ENCODE results near the gene TMEM169. TPM values are rescaled to one million over a fixed set of nuclear protein-coding genes. Genes with fewer than 3 reads are reported as not detected.

TMEM169 gene
- total and polyA plus RNA-seq, 10 of the 15 experiments (the other 5 are each of a cell fraction or from before 2014, with no cell fraction given) = 0.23 to 3.2 (median 2.3) TPM

DNA sequence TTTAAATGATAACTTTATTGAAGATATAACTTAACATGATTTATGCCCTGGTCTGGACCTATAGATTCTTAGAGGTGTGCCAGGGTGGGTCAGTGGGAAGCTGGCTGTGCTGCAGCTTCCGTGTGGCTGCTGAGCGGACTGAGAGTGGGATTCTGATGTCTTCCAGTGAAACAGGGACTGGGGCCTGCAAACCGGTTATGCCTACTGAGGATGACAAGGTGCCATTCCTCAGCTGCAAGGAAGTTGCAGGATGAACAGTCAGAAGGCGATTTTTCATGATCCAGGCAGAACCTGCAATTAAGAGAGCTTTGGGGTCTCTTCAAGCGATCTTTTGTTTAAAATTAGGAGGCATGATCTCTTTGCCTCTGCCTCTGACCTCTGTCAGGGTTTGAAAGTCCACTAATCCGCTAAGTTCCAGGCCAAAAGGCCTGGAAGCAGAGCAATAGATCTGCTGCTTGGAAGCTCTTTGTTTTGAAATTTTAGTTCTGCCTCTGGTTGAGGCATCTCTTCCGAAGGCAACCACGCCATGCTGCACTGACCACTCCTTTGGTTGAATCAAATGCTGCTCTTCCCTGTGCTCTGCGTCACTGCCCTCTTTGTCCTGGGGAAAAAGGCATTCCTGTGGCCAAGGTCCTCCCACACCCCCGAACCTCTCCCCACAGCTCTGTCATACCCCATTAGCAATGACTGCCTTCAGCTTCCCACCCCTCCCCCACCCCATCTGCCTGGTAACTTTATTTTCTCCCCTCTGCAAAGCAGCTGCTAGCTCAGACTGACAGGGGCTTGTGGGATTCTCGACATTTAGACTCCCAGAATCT is 2.0 kb downstream of the TMEM169 start:
- Histone ChIP-seq H3K4me3 (no peak overlapping the region), H3K9ac (ENCODE audit: control insufficient read depth, insufficient read depth, low read length) (no peak overlapping the region), H3K4me2 (ENCODE audit: control insufficient read depth, insufficient read depth) (peak overlapping the region; percentile 7; the same call in 1 of the 2 replicates), H3K36me3 (ENCODE audit: control insufficient read depth in 2 of 2, insufficient read depth in 2 of 2, low read length in 1 of 2) (no peaks in the 10 kb centered on the region), H3K79me2 (ENCODE audit: control insufficient read depth, insufficient read depth, low read length) (peaks cover 4% of the 10 kb centered on the region), H3K9me3 (replicated peaks; ENCODE audit: control insufficient read depth, insufficient read depth, low read length) (no peaks in the 10 kb centered on the region), H3K4me1 (ENCODE audit: control insufficient read depth, insufficient read depth, low read length) (peaks cover 9% of the 10 kb centered on the region; the same call in 1 of the 2 replicates), H3K27ac (ENCODE audit: control insufficient read depth, insufficient read depth) (no peak overlapping the region), H4K20me1 (ENCODE audit: control insufficient read depth, insufficient read depth) (no peaks in the 10 kb centered on the region), H3K27me3 (replicated peaks in 1 of 2; ENCODE audit: control insufficient read depth in 2 of 2, insufficient read depth in 2 of 2, low read length in 1 of 2) (no peaks in the 10 kb centered on the region), H2AFZ (ENCODE audit: control insufficient read depth, low read depth, low read length) (no peak overlapping the region)
- POLR2A ChIA-PET = interaction anchor here (0.6 to 6.2 kb wide), 6 partner anchors 8 to 78 kb away, joined by 3 to 42 read pairs (median 5); partner anchors contain the start of gene XRCC5
- CTCF ChIA-PET = interaction anchor here (0.6 to 2.7 kb wide), 12 partner anchors 8 to 196 kb away, joined by 3 to 17 read pairs (median 4); partner anchors contain the start of gene XRCC5
- in situ Hi-C loops (cut with MboI) (no loop called here), intact Hi-C loops (cut with micrococcal nuclease; ENCODE audit: unreplicated experiment) (no loop called here)
- RAD21 ChIA-PET (ENCODE audit: unreplicated experiment) = interaction anchor here (0.8 to 2.1 kb wide), 4 partner anchors 18 to 65 kb away, joined by 3 to 9 read pairs (median 3); no protein-coding TSS in a partner anchor
- SMC1A ChIA-PET (ENCODE audit: uncharacterized antibody, unreplicated experiment) = interaction anchor here (0.6 to 4.1 kb wide), 13 partner anchors 10 to 1142 kb away, joined by 3 to 34 read pairs (median 5); partner anchors contain the start of gene XRCC5
- no peak for FAIRE-seq
- no peak for DNase-seq (ENCODE audit: low read depth, low spot score)
- WGBS (ENCODE audit: insufficient coverage, insufficient replicate concordance, low lambda C conversion rate, missing lambda C conversion rate) = 81% methylated on average over 11 of the region's 11 CpGs
- no peak for ATAC-seq
- no peak for TF ChIP-seq MEF2B (IDR thresholded peaks at IDR 0.05; ENCODE audit: partially characterized antibody, poor library complexity, severe bottlenecking)
- TF ChIP-seq ASH2L (IDR thresholded peaks at IDR 0.05; ENCODE audit: borderline replicate concordance, low read depth) = no peak
- no peak for TF ChIP-seq KDM1A (IDR thresholded peaks at IDR 0.05; ENCODE audit: borderline replicate concordance)
- TF ChIP-seq, protein P1, sequence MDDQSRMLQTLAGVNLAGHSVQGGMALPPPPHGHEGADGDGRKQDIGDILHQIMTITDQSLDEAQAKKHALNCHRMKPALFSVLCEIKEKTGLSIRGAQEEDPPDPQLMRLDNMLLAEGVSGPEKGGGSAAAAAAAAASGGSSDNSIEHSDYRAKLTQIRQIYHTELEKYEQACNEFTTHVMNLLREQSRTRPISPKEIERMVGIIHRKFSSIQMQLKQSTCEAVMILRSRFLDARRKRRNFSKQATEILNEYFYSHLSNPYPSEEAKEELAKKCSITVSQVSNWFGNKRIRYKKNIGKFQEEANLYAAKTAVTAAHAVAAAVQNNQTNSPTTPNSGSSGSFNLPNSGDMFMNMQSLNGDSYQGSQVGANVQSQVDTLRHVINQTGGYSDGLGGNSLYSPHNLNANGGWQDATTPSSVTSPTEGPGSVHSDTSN (IDR thresholded peaks at IDR 0.05; ENCODE audit: insufficient replicate concordance, low read depth, low read length) = no peak
- TF ChIP-seq ZBTB4 (CRISPR knock-in tag; IDR thresholded peaks at IDR 0.05) = no peak
- no peak for TF ChIP-seq YBX1 (IDR thresholded peaks at IDR 0.05)
- TF ChIP-seq SIX5 (IDR thresholded peaks at IDR 0.05; ENCODE audit: low read depth, low read length, severe bottlenecking) = no peak
- BruUV-seq (replicated peaks) = no TSS peak
